HEK293T (cell line): ENCODE measurements around the gene PUS7L.

Source experiments
- CTCF ChIA-PET: fragments of 350-600 bp; formaldehyde crosslinking; extraction: SDS; loops from one replicate; lab custom pipeline; 2021; ENCODE audit warnings: antibody characterized with exemption, inconsistent platforms; lab: Yijun Ruan, JAX
- POLR2A ChIA-PET: fragments of 350-600 bp; formaldehyde crosslinking; extraction: SDS; loops from one replicate; lab custom pipeline; 2020; ENCODE audit warnings: antibody characterized with exemption, inconsistent platforms; lab: Yijun Ruan, JAX
- DNase-seq: peaks from one replicate; pipeline ENCODE4 v3.0.0; 2012; ENCODE audit warnings: mixed read lengths; ENCODE audit errors: extremely low spot score
- ARNT ChIP-seq: fragments of 450-650 bp; IDR thresholded peaks from 2 replicates; pipeline ENCODE4 v1.6.1; 2017; ENCODE audit warnings: mild to moderate bottlenecking
- BHLHE40 ChIP-seq: fragments of 450-650 bp; IDR thresholded peaks from 2 replicates; pipeline ENCODE4 v1.6.1; 2016; ENCODE audit warnings: mild to moderate bottlenecking, moderate library complexity, borderline replicate concordance
- CTBP1 ChIP-seq: fragments of 450-650 bp; IDR thresholded peaks from 2 replicates; pipeline ENCODE4 v1.6.1; 2016; ENCODE audit warnings: borderline replicate concordance
- ELF4 ChIP-seq: fragments of 450-650 bp; IDR thresholded peaks from 2 replicates; pipeline ENCODE4 v1.6.1; 2017; ENCODE audit warnings: antibody characterized with exemption
- FOXA1 ChIP-seq: fragments of 450-650 bp; IDR thresholded peaks from 2 replicates; pipeline ENCODE4 v1.6.1; 2016; ENCODE audit warnings: mild to moderate bottlenecking
- FOXK2 ChIP-seq: fragments of 450-650 bp; IDR thresholded peaks from 2 replicates; pipeline ENCODE4 v1.6.1; 2016; ENCODE audit warnings: mild to moderate bottlenecking
- FOXM1 ChIP-seq: fragments of 450-650 bp; IDR thresholded peaks from 2 replicates; pipeline ENCODE4 v1.6.1; 2017; ENCODE audit warnings: mild to moderate bottlenecking, borderline replicate concordance
- HDGF ChIP-seq: fragments of 450-650 bp; IDR thresholded peaks from 2 replicates; pipeline ENCODE4 v1.6.1; 2017; ENCODE audit warnings: antibody characterized with exemption, borderline replicate concordance
- L3MBTL2 ChIP-seq: fragments of 450-650 bp; conservative IDR thresholded peaks from 2 replicates; pipeline ENCODE4 v1.6.1; 2016; ENCODE audit warnings: mild to moderate bottlenecking
- LEF1 ChIP-seq: fragments of 450-650 bp; IDR thresholded peaks from 2 replicates; pipeline ENCODE4 v1.6.1; 2017; ENCODE audit warnings: mild to moderate bottlenecking, borderline replicate concordance
- NFRKB ChIP-seq: fragments of 450-650 bp; IDR thresholded peaks from 2 replicates; pipeline ENCODE4 v1.6.1; 2016; ENCODE audit warnings: mild to moderate bottlenecking, moderate library complexity
- SP1 ChIP-seq: fragments of 450-650 bp; IDR thresholded peaks from 2 replicates; pipeline ENCODE4 v1.6.1; 2017
- SUZ12 ChIP-seq: fragments of 450-650 bp; IDR thresholded peaks from 2 replicates; pipeline ENCODE4 v1.6.1; 2016; ENCODE audit warnings: mild to moderate bottlenecking
- TARDBP ChIP-seq: fragments of 450-650 bp; IDR thresholded peaks from 2 replicates; pipeline ENCODE4 v1.6.1; 2016
- ZNF384 ChIP-seq: fragments of 450-650 bp; IDR thresholded peaks from 2 replicates; pipeline ENCODE4 v1.6.1; 2016
- TF ChIP-seq, protein P1 (sequence below): fragments of 450-650 bp; IDR thresholded peaks from 2 replicates; pipeline ENCODE4 v1.6.1; 2016

PUS7L gene

DNA sequence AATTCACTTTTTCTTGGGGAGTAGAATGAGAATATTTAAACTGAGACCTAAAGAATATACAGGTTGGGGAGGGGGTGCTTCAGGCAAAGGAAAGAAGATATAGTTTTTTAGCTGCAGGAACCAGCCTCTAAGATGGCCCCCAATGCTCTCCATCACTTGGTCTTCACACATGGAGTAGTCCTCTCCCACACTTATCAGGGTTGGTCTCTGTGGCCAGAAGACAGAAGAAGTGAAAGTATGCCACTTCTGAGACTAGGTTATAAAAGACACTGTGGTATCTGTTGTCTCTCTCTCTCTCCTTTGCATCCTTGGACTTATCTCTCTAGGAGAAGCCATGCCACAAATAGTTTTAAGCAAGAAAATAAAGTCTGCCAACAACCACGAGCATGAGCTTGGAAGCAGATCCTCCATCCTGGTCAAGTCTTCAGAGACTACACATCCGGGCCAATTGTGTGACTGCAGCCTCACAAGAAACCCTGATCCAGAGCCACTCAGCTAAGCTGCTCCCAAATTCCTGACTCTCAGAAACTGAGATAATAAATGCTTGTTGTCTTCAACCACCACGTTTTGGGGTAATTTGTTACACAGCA, 18.0 kb downstream of the PUS7L start:
- no peak for DNase-seq
- TF ChIP-seq ELF4: no peak
- TF ChIP-seq FOXK2: no peak
- TF ChIP-seq, protein P1, sequence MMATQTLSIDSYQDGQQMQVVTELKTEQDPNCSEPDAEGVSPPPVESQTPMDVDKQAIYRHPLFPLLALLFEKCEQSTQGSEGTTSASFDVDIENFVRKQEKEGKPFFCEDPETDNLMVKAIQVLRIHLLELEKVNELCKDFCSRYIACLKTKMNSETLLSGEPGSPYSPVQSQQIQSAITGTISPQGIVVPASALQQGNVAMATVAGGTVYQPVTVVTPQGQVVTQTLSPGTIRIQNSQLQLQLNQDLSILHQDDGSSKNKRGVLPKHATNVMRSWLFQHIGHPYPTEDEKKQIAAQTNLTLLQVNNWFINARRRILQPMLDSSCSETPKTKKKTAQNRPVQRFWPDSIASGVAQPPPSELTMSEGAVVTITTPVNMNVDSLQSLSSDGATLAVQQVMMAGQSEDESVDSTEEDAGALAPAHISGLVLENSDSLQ: no peak
- TF ChIP-seq LEF1: no peak
- ChIA-PET CTCF (no interaction called here), POLR2A (no interaction called here)

DNA sequence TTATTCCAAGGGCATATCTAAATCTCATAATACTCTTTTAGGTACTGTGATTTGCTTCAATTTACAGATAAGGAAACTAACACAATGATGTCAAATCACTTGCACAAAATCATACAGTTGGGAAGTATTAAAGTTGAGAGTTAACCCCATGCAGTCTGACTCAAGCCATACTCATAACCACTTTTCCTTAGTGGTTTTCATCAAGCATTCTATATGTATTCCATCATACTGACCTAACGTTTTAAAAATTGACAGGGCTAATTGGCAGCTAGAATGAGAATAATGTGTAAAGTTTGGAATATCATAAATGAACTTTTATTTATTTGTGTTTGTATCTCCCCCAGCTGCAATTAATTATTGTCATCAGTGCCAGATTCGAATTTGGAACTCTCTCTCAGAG, 20.9 kb downstream of the PUS7L start:
- POLR2A ChIA-PET: no interaction called here
- TF ChIP-seq CTBP1 (no peak), BHLHE40 (no peak), SUZ12 (no peak), FOXA1 (no peak), FOXK2 (no peak), SP1 (no peak), ELF4 (no peak), ZNF384 (no peak)
- no peak for DNase-seq
- CTCF ChIA-PET: no interaction called here

DNA sequence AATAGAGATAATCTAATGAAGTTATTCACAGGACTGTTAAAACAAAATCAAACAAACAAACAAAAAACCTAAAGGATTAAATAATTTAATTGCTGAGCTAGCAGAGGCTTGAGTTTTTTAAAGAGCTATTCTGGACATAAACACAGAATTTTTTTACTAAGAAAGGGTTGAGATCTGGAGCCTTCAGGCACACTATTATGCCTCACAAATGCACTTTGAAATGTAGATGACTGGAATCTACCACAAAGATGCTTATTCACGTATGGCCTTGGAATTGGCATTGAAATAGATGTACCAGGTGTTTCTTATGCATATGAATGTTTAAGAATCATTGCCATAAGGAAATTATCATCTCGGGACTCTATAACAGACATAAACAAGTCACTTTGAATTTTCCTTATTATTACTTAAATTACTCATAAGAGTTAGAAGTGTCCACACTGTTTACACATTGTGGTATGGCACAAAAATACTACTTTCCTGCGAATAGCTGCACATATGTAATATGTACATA, 21.6 kb downstream of the PUS7L start:
- no peak for DNase-seq
- POLR2A ChIA-PET: no interaction called here
- no peak for TF ChIP-seq ELF4
- TF ChIP-seq SP1: no peak
- TF ChIP-seq L3MBTL2: no peak
- no peak for TF ChIP-seq LEF1
- no peak for TF ChIP-seq CTBP1
- no peak for TF ChIP-seq FOXK2
- TF ChIP-seq HDGF: no peak
- TF ChIP-seq BHLHE40: no peak
- no peak for TF ChIP-seq ZNF384
- no peak for TF ChIP-seq ARNT
- no peak for TF ChIP-seq TARDBP
- TF ChIP-seq, protein P1: no peak
- no peak for TF ChIP-seq SUZ12
- no peak for TF ChIP-seq NFRKB
- no peak for TF ChIP-seq FOXA1
- TF ChIP-seq FOXM1: no peak
- CTCF ChIA-PET: no interaction called here

DNA sequence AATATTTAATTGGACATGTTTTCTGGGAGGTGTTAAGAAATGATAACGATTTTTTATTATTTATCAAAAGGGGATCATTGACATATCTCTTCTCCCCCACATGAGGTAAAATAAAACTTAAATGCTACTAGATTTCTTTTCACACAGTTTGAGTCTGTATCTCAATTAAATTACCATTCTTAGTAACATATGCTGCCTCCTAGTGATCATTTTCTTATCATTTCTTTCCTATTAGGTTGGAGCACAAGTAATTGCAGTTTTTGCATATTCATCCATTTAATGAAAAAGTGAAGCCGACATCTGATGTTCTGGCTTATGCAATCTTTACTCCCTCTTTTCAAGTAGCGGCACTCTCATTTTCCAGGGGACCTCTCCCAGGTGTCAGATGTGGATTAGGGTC, 24.9 kb downstream of the PUS7L start:
- POLR2A ChIA-PET: no interaction called here
- CTCF ChIA-PET: interaction anchor here (1.1 kb wide), 1 partner anchor 149 kb away, joined by 3 read pairs; no protein-coding TSS in a partner anchor
- TF ChIP-seq SP1 (no peak), TARDBP (no peak), HDGF (no peak)
- DNase-seq: no peak

DNA sequence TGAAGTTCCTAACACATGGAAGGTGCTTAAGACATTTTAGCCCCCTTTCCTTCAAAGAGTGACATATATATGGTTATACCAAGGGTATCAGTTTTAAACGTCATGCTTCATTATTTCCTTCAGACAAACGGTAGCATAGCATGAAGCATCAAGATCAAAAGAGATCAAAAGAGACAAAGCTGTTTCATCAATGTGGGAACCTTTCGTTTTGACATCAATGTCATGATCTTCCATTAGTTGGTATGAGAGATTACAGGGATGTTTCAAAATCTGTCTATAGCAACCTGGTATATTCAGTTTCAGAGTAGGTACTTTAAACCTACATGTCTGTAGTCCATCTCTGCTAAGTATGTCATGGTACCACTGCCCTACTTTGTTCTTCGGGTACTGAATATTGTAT, 28.3 kb downstream of the PUS7L start:
- DNase-seq: no peak
- CTCF ChIA-PET: interaction anchor here (0.7 kb wide), 1 partner anchor 287 kb away, joined by 3 read pairs; no protein-coding TSS in a partner anchor
- POLR2A ChIA-PET: no interaction called here
- TF ChIP-seq TARDBP: no peak

DNA sequence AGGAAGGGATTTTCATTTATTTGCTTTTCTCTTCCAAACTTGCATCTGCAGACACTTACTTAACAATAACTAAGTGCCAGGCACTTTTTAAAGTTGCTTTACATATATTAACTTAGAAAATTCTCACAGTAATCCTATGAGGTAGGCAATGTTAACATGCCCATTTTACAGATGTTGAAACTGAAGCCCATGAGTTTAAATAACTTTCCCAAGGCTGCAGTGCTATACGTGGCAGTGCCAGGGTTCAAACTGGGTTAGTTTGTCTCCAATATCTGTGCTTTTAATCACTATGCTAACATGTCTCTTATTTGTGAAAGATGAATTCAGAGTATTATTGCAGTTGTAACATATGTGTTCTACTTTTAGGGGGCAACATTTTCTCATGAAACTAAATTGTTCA, 29.9 kb downstream of the PUS7L start:
- no peak for TF ChIP-seq SP1
- CTCF ChIA-PET: no interaction called here
- POLR2A ChIA-PET: no interaction called here
- no peak for DNase-seq

DNA sequence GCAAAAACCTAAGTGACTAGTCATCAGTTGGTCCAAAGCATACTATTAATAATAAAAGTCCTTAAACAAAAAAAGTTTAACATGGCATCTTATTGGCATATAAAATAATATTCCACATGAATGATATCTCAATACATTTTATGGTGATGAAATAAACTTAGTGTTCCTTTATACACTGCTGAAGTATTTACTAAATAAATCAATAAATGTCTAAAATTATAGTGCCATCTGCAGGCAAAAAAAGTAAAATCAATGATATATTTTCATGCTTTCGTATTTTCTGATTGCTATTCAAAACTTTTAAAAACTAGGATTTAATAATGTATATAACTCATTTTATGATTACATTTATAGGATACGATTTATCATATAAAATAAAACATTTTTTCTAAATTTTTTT, 30.5 kb downstream of the PUS7L start:
- CTCF ChIA-PET: no interaction called here

More for the DNA sequence above, 30.5 kb downstream of the PUS7L start:
- TF ChIP-seq L3MBTL2 (no peak), SP1 (no peak), ZNF384 (no peak), LEF1 (no peak), ARNT (no peak), ELF4 (no peak)
- TF ChIP-seq, protein P1: no peak; the same call in 1 of the 2 replicates
- DNase-seq: no peak
- POLR2A ChIA-PET: no interaction called here
